SK-N-MC (cell line): ENCODE results near the gene SHOC1.
A peak's percentile ranks its signal among the peaks of the same experiment; 100 is the strongest.

Experiments
- DNase-seq: peaks from one replicate; pipeline ENCODE4 v3.0.0-alpha.2; 2011; ENCODE audit warnings: low read depth, low spot score
- H3K27ac ChIP-seq: fragments of 200-600 bp; sonication (generic); 2 replicates; pipeline ENCODE4 v1.5.1; 2016; ENCODE audit warnings: mixed run types
- H3K36me3 ChIP-seq: fragments of 200-600 bp; sonication (generic); 2 replicates; pipeline ENCODE4 v1.6.1; 2017; ENCODE audit warnings: antibody characterized with exemption, low read length, mixed read lengths; ENCODE audit not compliant: insufficient read depth
- H3K4me3 ChIP-seq: fragments of 200-600 bp; sonication (generic); 2 replicates; pipeline ENCODE4 v1.5.1; 2016
- H3K9ac ChIP-seq: fragments of 200-600 bp; sonication (generic); 2 replicates; pipeline ENCODE4 v1.8.0; 2017; ENCODE audit warnings: mixed run types, mixed read lengths; ENCODE audit not compliant: insufficient read length
- H3K9me3 ChIP-seq: fragments of 200-600 bp; sonication (generic); 2 replicates; pipeline ENCODE4 v1.6.1; 2017; ENCODE audit warnings: low read depth, mild to moderate bottlenecking, antibody characterized with exemption, low read length, moderate library complexity, mixed read lengths
- EZH2 ChIP-seq: fragments of 200-600 bp; sonication (generic); IDR thresholded peaks from one replicate; pipeline ENCODE4 v1.6.1; 2017; ENCODE audit warnings: antibody characterized with exemption
- FOXP2 ChIP-seq: optimal IDR thresholded peaks from 2 replicates; pipeline ENCODE3; 2011; ENCODE audit warnings: mild to moderate bottlenecking, moderate library complexity; ENCODE audit not compliant: insufficient read depth; ENCODE audit errors: extremely low read length, control extremely low read depth
- POLR2AphosphoS5 ChIP-seq: IDR thresholded peaks from 2 replicates; pipeline ENCODE4 v1.6.1; 2012; ENCODE audit warnings: mild to moderate bottlenecking, low read depth, low read length, borderline replicate concordance

Gene SHOC1

GRCh38 chr9:111807197-111807596, 12.5 kb upstream of the SHOC1 start:
- DNase-seq, result no peak
- H3K4me3 ChIP-seq, result no peak overlapping the region
- no peak overlapping the region for H3K27ac ChIP-seq
- H3K36me3 ChIP-seq, result no peaks in the 10 kb centered on the region
- no peak overlapping the region for H3K9ac ChIP-seq
- no peaks in the 10 kb centered on the region for H3K9me3 ChIP-seq
- TF ChIP-seq POLR2AphosphoS5 (no peak), EZH2 (no peak), FOXP2 (no peak)

- no peaks in the 10 kb centered on the region for H3K9me3 ChIP-seq
- no peak overlapping the region for H3K27ac ChIP-seq
- no peaks in the 10 kb centered on the region for H3K36me3 ChIP-seq
- DNase-seq, result no peak
- TF ChIP-seq POLR2AphosphoS5, result no peak
- no peak for TF ChIP-seq FOXP2
- TF ChIP-seq EZH2, result no peak
- H3K9ac ChIP-seq, result no peak overlapping the region
- no peak overlapping the region for H3K4me3 ChIP-seq
Observed at GRCh38 chr9:111806259-111806658, 11.5 kb upstream of the SHOC1 start.

- TF ChIP-seq FOXP2 (no peak), EZH2 (no peak)
- Histone ChIP-seq H3K4me3 (no peak overlapping the region), H3K9me3 (no peaks in the 10 kb centered on the region), H3K9ac (no peak overlapping the region), H3K27ac (no peak overlapping the region), H3K36me3 (no peaks in the 10 kb centered on the region)
- no peak for DNase-seq
Observed at GRCh38 chr9:111805830-111806241, 11.1 kb upstream of the SHOC1 start.

- Histone ChIP-seq H3K9me3 (no peaks in the 10 kb centered on the region), H3K9ac (no peak overlapping the region), H3K4me3 (no peak overlapping the region), H3K27ac (no peak overlapping the region), H3K36me3 (no peaks in the 10 kb centered on the region)
- TF ChIP-seq FOXP2 (no peak), EZH2 (no peak), POLR2AphosphoS5 (no peak)
- DNase-seq, result no peak
Observed at GRCh38 chr9:111805262-111805661, 10.5 kb upstream of the SHOC1 start.

- TF ChIP-seq FOXP2, result no peak
- TF ChIP-seq POLR2AphosphoS5, result no peak
- no peak for TF ChIP-seq EZH2
- no peak overlapping the region for H3K27ac ChIP-seq
- H3K9ac ChIP-seq, result no peak overlapping the region
Observed at GRCh38 chr9:111804636-111805035, 9.9 kb upstream of the SHOC1 start.

GRCh38 chr9:111803924-111804323, 9.2 kb upstream of the SHOC1 start:
- no peaks in the 10 kb centered on the region for H3K9me3 ChIP-seq
- no peak for DNase-seq

More at GRCh38 chr9:111804636-111805035, 9.9 kb upstream of the SHOC1 start:
- Histone ChIP-seq H3K9me3 (no peaks in the 10 kb centered on the region), H3K36me3 (no peaks in the 10 kb centered on the region), H3K4me3 (no peak overlapping the region)
- DNase-seq, result no peak

GRCh38 chr9:111799915-111800526, 5.3 kb upstream of the SHOC1 start:
- Histone ChIP-seq H3K36me3 (no peaks in the 10 kb centered on the region), H3K27ac (peak overlapping the region; percentile 67; the same call in 1 of the 2 replicates), H3K9me3 (no peaks in the 10 kb centered on the region), H3K9ac (no peak overlapping the region), H3K4me3 (no peak overlapping the region)
- TF ChIP-seq FOXP2, result no peak
- TF ChIP-seq POLR2AphosphoS5, result no peak
- no peak for TF ChIP-seq EZH2
- peak; percentile 24 for DNase-seq

More at GRCh38 chr9:111803924-111804323, 9.2 kb upstream of the SHOC1 start:
- Histone ChIP-seq H3K9ac (no peak overlapping the region), H3K4me3 (no peak overlapping the region), H3K36me3 (no peaks in the 10 kb centered on the region), H3K27ac (no peak overlapping the region)
- no peak for TF ChIP-seq EZH2

- TF ChIP-seq EZH2 (no peak), POLR2AphosphoS5 (no peak), FOXP2 (no peak)
- no peak overlapping the region for H3K4me3 ChIP-seq
- H3K9me3 ChIP-seq, result no peaks in the 10 kb centered on the region
- DNase-seq, result no peak
- H3K9ac ChIP-seq, result no peak overlapping the region
- H3K27ac ChIP-seq, result peak overlapping the region; percentile 67; the same call in 1 of the 2 replicates
- no peaks in the 10 kb centered on the region for H3K36me3 ChIP-seq
Observed at GRCh38 chr9:111799506-111799905, 4.8 kb upstream of the SHOC1 start.

- TF ChIP-seq EZH2, result no peak
- TF ChIP-seq FOXP2, result no peak
- TF ChIP-seq POLR2AphosphoS5, result no peak
Observed at GRCh38 chr9:111798786-111799185, 4.0 kb upstream of the SHOC1 start.

More at GRCh38 chr9:111798786-111799185, 4.0 kb upstream of the SHOC1 start:
- no peak for DNase-seq
- Histone ChIP-seq H3K4me3 (no peak overlapping the region), H3K9me3 (no peaks in the 10 kb centered on the region), H3K9ac (no peak overlapping the region), H3K36me3 (no peaks in the 10 kb centered on the region), H3K27ac (peak overlapping the region; percentile 67; the same call in 1 of the 2 replicates)
